ENCODE results near the gene STYXL2.

DNA sequence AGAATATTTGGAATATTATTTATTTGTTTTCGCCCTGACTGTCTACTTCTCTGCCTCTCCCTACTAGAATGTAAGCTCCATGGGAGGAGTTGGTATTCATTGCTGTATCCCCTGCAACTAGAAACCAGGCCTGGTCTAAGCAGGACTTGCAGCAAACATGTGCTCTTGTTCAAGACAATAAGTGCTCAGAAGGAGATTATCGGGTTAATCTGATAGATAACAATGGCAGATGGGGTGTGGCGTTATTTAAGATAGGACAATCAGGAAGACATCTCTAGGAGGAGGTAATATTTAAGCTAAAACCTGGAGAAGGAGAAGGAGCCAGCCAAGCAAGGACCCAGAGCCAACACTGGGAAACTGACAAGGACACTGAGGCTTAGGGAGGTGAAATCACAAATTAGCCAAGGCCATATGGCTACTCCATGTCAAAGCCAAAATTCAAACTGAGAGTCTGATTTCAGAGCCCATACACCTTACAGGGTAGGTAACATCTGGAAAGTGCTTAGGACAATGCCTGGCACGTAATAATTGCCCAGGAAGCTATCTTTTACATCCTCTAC, 41.5 kb downstream of the STYXL2 start:
- TF ChIP-seq NFIC (IDR thresholded peaks at IDR 0.05) (no peak), TAF1 (IDR thresholded peaks at IDR 0.05; ENCODE audit: low read depth) (no peak), EP300 (IDR thresholded peaks at IDR 0.05; ENCODE audit: borderline replicate concordance) (no peak), CREB1 (IDR thresholded peaks at IDR 0.05; ENCODE audit: low read depth) (no peak)
- TF ChIP-seq, protein P1, sequence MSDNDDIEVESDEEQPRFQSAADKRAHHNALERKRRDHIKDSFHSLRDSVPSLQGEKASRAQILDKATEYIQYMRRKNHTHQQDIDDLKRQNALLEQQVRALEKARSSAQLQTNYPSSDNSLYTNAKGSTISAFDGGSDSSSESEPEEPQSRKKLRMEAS (IDR thresholded peaks at IDR 0.05), result no peak
- TF ChIP-seq, protein P2, sequence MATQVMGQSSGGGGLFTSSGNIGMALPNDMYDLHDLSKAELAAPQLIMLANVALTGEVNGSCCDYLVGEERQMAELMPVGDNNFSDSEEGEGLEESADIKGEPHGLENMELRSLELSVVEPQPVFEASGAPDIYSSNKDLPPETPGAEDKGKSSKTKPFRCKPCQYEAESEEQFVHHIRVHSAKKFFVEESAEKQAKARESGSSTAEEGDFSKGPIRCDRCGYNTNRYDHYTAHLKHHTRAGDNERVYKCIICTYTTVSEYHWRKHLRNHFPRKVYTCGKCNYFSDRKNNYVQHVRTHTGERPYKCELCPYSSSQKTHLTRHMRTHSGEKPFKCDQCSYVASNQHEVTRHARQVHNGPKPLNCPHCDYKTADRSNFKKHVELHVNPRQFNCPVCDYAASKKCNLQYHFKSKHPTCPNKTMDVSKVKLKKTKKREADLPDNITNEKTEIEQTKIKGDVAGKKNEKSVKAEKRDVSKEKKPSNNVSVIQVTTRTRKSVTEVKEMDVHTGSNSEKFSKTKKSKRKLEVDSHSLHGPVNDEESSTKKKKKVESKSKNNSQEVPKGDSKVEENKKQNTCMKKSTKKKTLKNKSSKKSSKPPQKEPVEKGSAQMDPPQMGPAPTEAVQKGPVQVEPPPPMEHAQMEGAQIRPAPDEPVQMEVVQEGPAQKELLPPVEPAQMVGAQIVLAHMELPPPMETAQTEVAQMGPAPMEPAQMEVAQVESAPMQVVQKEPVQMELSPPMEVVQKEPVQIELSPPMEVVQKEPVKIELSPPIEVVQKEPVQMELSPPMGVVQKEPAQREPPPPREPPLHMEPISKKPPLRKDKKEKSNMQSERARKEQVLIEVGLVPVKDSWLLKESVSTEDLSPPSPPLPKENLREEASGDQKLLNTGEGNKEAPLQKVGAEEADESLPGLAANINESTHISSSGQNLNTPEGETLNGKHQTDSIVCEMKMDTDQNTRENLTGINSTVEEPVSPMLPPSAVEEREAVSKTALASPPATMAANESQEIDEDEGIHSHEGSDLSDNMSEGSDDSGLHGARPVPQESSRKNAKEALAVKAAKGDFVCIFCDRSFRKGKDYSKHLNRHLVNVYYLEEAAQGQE (IDR thresholded peaks at IDR 0.05; ENCODE audit: low read depth), result no peak
